ENCODE results near the gene CAPN14. TPM values are rescaled to one million over a fixed set of nuclear protein-coding genes. Genes with fewer than 3 reads are reported as not detected.

The CAPN14 gene
- total RNA-seq, 3 donors from 2014 or later, result 0.16 to 0.44 (median 0.33) TPM

GRCh38 chr2:31214444-31214915 lies 2.8 kb downstream of the CAPN14 start:
- Histone ChIP-seq H3K27ac (no peak overlapping the region), H3K36me3 (no peaks in the 10 kb centered on the region), H3K4me1 (no peaks in the 10 kb centered on the region), H3K27me3 (no peaks in the 10 kb centered on the region), H3K4me3 (no peak overlapping the region), H3K9me3 (no peaks in the 10 kb centered on the region)
- no peak for TF ChIP-seq POLR2A (IDR thresholded peaks at IDR 0.05)
- TF ChIP-seq CTCF (IDR thresholded peaks at IDR 0.05), result no peak
- TF ChIP-seq POLR2AphosphoS5 (IDR thresholded peaks at IDR 0.05), result no peak
- intact Hi-C loops (cut with DNase I; ENCODE audit: low total_unique reads), result no loop called here
- no peak for DNase-seq (ENCODE audit: low spot score in 2 of 2)

- TF ChIP-seq CTCF (IDR thresholded peaks at IDR 0.05) (no peak), POLR2A (IDR thresholded peaks at IDR 0.05) (no peak), POLR2AphosphoS5 (IDR thresholded peaks at IDR 0.05) (no peak)
- no peaks in the 10 kb centered on the region for H3K36me3 ChIP-seq
- DNase-seq (ENCODE audit: low spot score in 2 of 2), result no peak
- H3K9me3 ChIP-seq, result no peaks in the 10 kb centered on the region
- no peaks in the 10 kb centered on the region for H3K4me1 ChIP-seq
- intact Hi-C loops (cut with DNase I; ENCODE audit: low total_unique reads), result no loop called here
- H3K4me3 ChIP-seq, result no peak overlapping the region
- H3K27ac ChIP-seq, result no peak overlapping the region
- no peaks in the 10 kb centered on the region for H3K27me3 ChIP-seq
These were observed 3.5 kb downstream of the CAPN14 start for GRCh38 chr2:31213601-31214443.

GRCh38 chr2:31212659-31213600 lies 4.4 kb downstream of the CAPN14 start:
- Histone ChIP-seq H3K27me3 (no peaks in the 10 kb centered on the region), H3K4me1 (no peaks in the 10 kb centered on the region), H3K9me3 (no peaks in the 10 kb centered on the region), H3K36me3 (no peaks in the 10 kb centered on the region), H3K27ac (no peak overlapping the region), H3K4me3 (no peak overlapping the region)
- DNase-seq (ENCODE audit: low spot score in 2 of 2), result no peak
- intact Hi-C loops (cut with DNase I; ENCODE audit: low total_unique reads), result no loop called here
- no peak for TF ChIP-seq CTCF (IDR thresholded peaks at IDR 0.05)
- no peak for TF ChIP-seq POLR2A (IDR thresholded peaks at IDR 0.05)
- TF ChIP-seq POLR2AphosphoS5 (IDR thresholded peaks at IDR 0.05), result no peak

GRCh38 chr2:31208240-31208639 lies 9.1 kb downstream of the CAPN14 start:
- H3K9me3 ChIP-seq, result no peaks in the 10 kb centered on the region
- no peaks in the 10 kb centered on the region for H3K36me3 ChIP-seq
- no peaks in the 10 kb centered on the region for H3K4me1 ChIP-seq
- intact Hi-C loops (cut with DNase I; ENCODE audit: low total_unique reads), result no loop called here
- TF ChIP-seq CTCF (IDR thresholded peaks at IDR 0.05) (no peak), POLR2A (IDR thresholded peaks at IDR 0.05) (no peak), POLR2AphosphoS5 (IDR thresholded peaks at IDR 0.05) (no peak)
- H3K27ac ChIP-seq, result no peak overlapping the region
- DNase-seq (ENCODE audit: low spot score in 2 of 2), result no peak
- H3K4me3 ChIP-seq, result no peak overlapping the region
- no peaks in the 10 kb centered on the region for H3K27me3 ChIP-seq
